ENCODE data around the gene WNK4. TPM values are rescaled to one million over a fixed set of nuclear protein-coding genes. Genes with fewer than 3 reads are reported as not detected.

Gene WNK4
- total and polyA plus RNA-seq, 9 of the 15 experiments (the other 6 are each of a cell fraction or from before 2014, with no cell fraction given): 0.32 to 25.8 (median 4.5) TPM

GRCh38 chr17:42760652-42761581 is 19.5 kb upstream of the WNK4 start, which contains the start of gene RAMP2:
Gene RAMP2, plus strand, starts transcription at chr17:42761227. Its CDS starts 35 bp downstream, at chr17:42761262.
- no peak for TF ChIP-seq NCOA6 (IDR thresholded peaks at IDR 0.05)
- TF ChIP-seq ELF4 (CRISPR knock-in tag; IDR thresholded peaks at IDR 0.05): no peak
- H3K9me1 ChIP-seq (ENCODE audit: control insufficient read depth, insufficient read depth, low read length): no peaks in the 10 kb centered on the region
- H2AFZ ChIP-seq (ENCODE audit: low read depth, low read length): no peak within 1 kb of the TSS
- no peak within 1 kb of the TSS for H3K27ac ChIP-seq (ENCODE audit: extremely low read depth, low read depth, low read length)
- H3K4me1 ChIP-seq (replicated peaks in 1 of 2; ENCODE audit: control insufficient read depth in 2 of 2, insufficient read depth in 2 of 2, low read length in 2 of 2): peaks cover 8 to 21% of the 10 kb centered on the region in 2 experiments; a peak in 3 of 5 replicates
- FAIRE-seq (no peak), DNase-seq (ENCODE audit: extremely low read depth in 1 of 4, low spot score in 3 of 4) (no peak), ATAC-seq (no peak)
- CTCF ChIA-PET (ENCODE audit: low intra/inter-chr PET ratio): interaction anchor here (3.8 kb wide), 1 partner anchor 40 kb away, joined by 34 read pairs; no protein-coding TSS in a partner anchor
- no TSS peak for BruUV-seq (replicated peaks)
- no peak within 1 kb of the TSS for H3K4me3 ChIP-seq
- H4K20me1 ChIP-seq (replicated peaks; ENCODE audit: control insufficient read depth, insufficient read depth, low read length): no peaks in the 10 kb centered on the region
- H3K9me3 ChIP-seq (replicated peaks; ENCODE audit: control insufficient read depth, insufficient read depth, low read depth, low read length): no peaks in the 10 kb centered on the region
- intact Hi-C loops (cut with micrococcal nuclease): loop anchor here (5.0 kb wide), 1 partner anchor 184 kb away; the partner anchor contains the start of gene PSMC3IP
- H3K9ac ChIP-seq (ENCODE audit: insufficient read depth in 1 of 2, low read depth in 2 of 2, low read length in 2 of 2): no peak within 1 kb of the TSS; a peak in 1 of 4 replicates
- in situ Hi-C loops (cut with MboI): no loop called here
- WGBS (ENCODE audit: insufficient coverage, low coverage, missing lambda C conversion rate): 70% methylated on average over 16 of the region's 92 CpGs
- POLR2A ChIA-PET: interaction anchor here (1.2 to 1.4 kb wide), 3 partner anchors 11 to 13 kb away, joined by 5 to 6 read pairs (median 6); partner anchors contain the start of gene VPS25
- H3K36me3 ChIP-seq (ENCODE audit: control insufficient read depth, insufficient read depth, low read length): no peaks in the 10 kb centered on the region
- H3K4me2 ChIP-seq (ENCODE audit: insufficient read depth, low read length): no peak within 1 kb of the TSS
- H3K79me2 ChIP-seq (ENCODE audit: control insufficient read depth, insufficient read depth, low read length): no peaks in the 10 kb centered on the region
- H3K27me3 ChIP-seq (ENCODE audit: control insufficient read depth in 2 of 2, insufficient read depth in 2 of 2, low read length in 2 of 2): no peaks in the 10 kb centered on the region

GRCh38 chr17:42761638-42762037 is 18.8 kb upstream of the WNK4 start:
- intact Hi-C loops (cut with micrococcal nuclease) (loop anchor here (5.0 kb wide), 1 partner anchor 184 kb away; the partner anchor contains the start of gene PSMC3IP), in situ Hi-C loops (cut with MboI) (no loop called here)
- ChIA-PET CTCF (ENCODE audit: low intra/inter-chr PET ratio) (interaction anchor here (1.5 to 3.8 kb wide), 2 partner anchors 16 to 40 kb away, joined by 4 to 34 read pairs; partner anchors contain the start of gene EZH1), POLR2A (interaction anchor here (1.2 to 1.4 kb wide), 2 partner anchors 12 kb away, joined by 5 to 6 read pairs; partner anchors contain the start of gene VPS25)
- Histone ChIP-seq H3K4me1 (replicated peaks in 1 of 2; ENCODE audit: control insufficient read depth in 2 of 2, insufficient read depth in 2 of 2, low read length in 2 of 2) (peaks cover 8 to 21% of the 10 kb centered on the region in 2 experiments; a peak in 3 of 5 replicates), H3K9ac (ENCODE audit: insufficient read depth in 1 of 2, low read depth in 2 of 2, low read length in 2 of 2) (no peak overlapping the region), H3K9me1 (ENCODE audit: control insufficient read depth, insufficient read depth, low read length) (no peaks in the 10 kb centered on the region), H4K20me1 (replicated peaks; ENCODE audit: control insufficient read depth, insufficient read depth, low read length) (no peaks in the 10 kb centered on the region), H3K4me2 (ENCODE audit: insufficient read depth, low read length) (no peak overlapping the region), H3K36me3 (ENCODE audit: control insufficient read depth, insufficient read depth, low read length) (no peaks in the 10 kb centered on the region), H3K27ac (ENCODE audit: extremely low read depth, low read depth, low read length) (no peak overlapping the region), H2AFZ (ENCODE audit: low read depth, low read length) (no peak overlapping the region), H3K4me3 (no peak overlapping the region), H3K79me2 (ENCODE audit: control insufficient read depth, insufficient read depth, low read length) (no peaks in the 10 kb centered on the region), H3K9me3 (replicated peaks; ENCODE audit: control insufficient read depth, insufficient read depth, low read depth, low read length) (no peaks in the 10 kb centered on the region), H3K27me3 (ENCODE audit: control insufficient read depth in 2 of 2, insufficient read depth in 2 of 2, low read length in 2 of 2) (no peaks in the 10 kb centered on the region)
- FAIRE-seq (no peak), ATAC-seq (no peak), DNase-seq (ENCODE audit: extremely low read depth in 1 of 4, low spot score in 3 of 4) (no peak)
- WGBS (ENCODE audit: insufficient coverage, low coverage, missing lambda C conversion rate): 41% methylated on average over 4 of the region's 12 CpGs
- BruUV-seq (replicated peaks): no TSS peak
- TF ChIP-seq RERE (CRISPR knock-in tag; IDR thresholded peaks at IDR 0.05; ENCODE audit: borderline replicate concordance): no peak
- TF ChIP-seq CTCF (IDR thresholded peaks at IDR 0.05 in 2 of 3, conservative IDR thresholded peaks at IDR 0.05 in 1 of 3; ENCODE audit: insufficient read depth in 2 of 3, low read depth in 1 of 3, low read length in 3 of 3): no peak
- no peak for TF ChIP-seq JUNB (CRISPR knock-in tag; conservative IDR thresholded peaks at IDR 0.05)

Data from K562 (cell line).